Brain microvascular endothelial cell (primary cell): Measurements from ENCODE around the gene LRP1B.

Experiments used
- DNase-seq: peaks from one replicate; pipeline ENCODE4 v3.0.0-alpha.2; 2020
- H3K27ac ChIP-seq: fragments of 250-450 bp; sonication (Bioruptor Pico); 2 replicates; pipeline ENCODE4 v1.5.1; 2020; ENCODE audit warnings: mild to moderate bottlenecking, moderate library complexity
- H3K27me3 ChIP-seq: fragments of 250-450 bp; sonication (Bioruptor Pico); replicated peaks from 2 replicates; pipeline ENCODE4 v1.5.1; 2020; ENCODE audit warnings: mild to moderate bottlenecking
- H3K36me3 ChIP-seq: fragments of 250-450 bp; sonication (Bioruptor Pico); replicated peaks from 2 replicates; pipeline ENCODE4 v1.5.1; 2020; ENCODE audit warnings: mild to moderate bottlenecking
- H3K4me3 ChIP-seq: 2 replicates; pipeline ENCODE4 v1.5.1; 2011; ENCODE audit warnings: low read depth, mild to moderate bottlenecking, control low read depth, low read length, moderate library complexity
- CTCF ChIP-seq: IDR thresholded peaks from 2 replicates; pipeline ENCODE4 v1.5.1; 2011; ENCODE audit warnings: low read depth, mild to moderate bottlenecking, moderate library complexity, low read length, control low read depth, inconsistent platforms; ENCODE audit errors: missing control alignments
- in situ Hi-C: cut with HindIII; loops from 2 replicates; pipeline ENCODE4 v1.10.0; 2017; ENCODE audit warnings: low sequenced_read_pairs, low pct_ligation_motif_present

Gene LRP1B

GRCh38 chr2:141595316-141595920, 535.4 kb downstream of the LRP1B start:
- no peak for TF ChIP-seq CTCF
- H3K27me3 ChIP-seq, result no peaks in the 10 kb centered on the region
- in situ Hi-C loops, result no loop called here

GRCh38 chr2:141591787-141592186, 539.0 kb downstream of the LRP1B start:
- Histone ChIP-seq H3K4me3 (no peak overlapping the region), H3K27me3 (no peaks in the 10 kb centered on the region), H3K27ac (no peak overlapping the region), H3K36me3 (no peaks in the 10 kb centered on the region)
- no peak for DNase-seq
- no peak for TF ChIP-seq CTCF
- in situ Hi-C loops, result no loop called here

More at GRCh38 chr2:141595316-141595920, 535.4 kb downstream of the LRP1B start:
- Histone ChIP-seq H3K4me3 (no peak overlapping the region), H3K36me3 (no peaks in the 10 kb centered on the region), H3K27ac (no peak overlapping the region)
- no peak for DNase-seq

GRCh38 chr2:141590620-141591019, 540.2 kb downstream of the LRP1B start:
- DNase-seq, result no peak
- Histone ChIP-seq H3K36me3 (no peaks in the 10 kb centered on the region), H3K27me3 (no peaks in the 10 kb centered on the region), H3K27ac (no peak overlapping the region), H3K4me3 (no peak overlapping the region)
- in situ Hi-C loops, result no loop called here
- TF ChIP-seq CTCF, result no peak

GRCh38 chr2:141589314-141589713, 541.5 kb downstream of the LRP1B start:
- in situ Hi-C loops, result no loop called here
- no peak overlapping the region for H3K27ac ChIP-seq
- H3K36me3 ChIP-seq, result no peaks in the 10 kb centered on the region
- no peak overlapping the region for H3K4me3 ChIP-seq
- no peaks in the 10 kb centered on the region for H3K27me3 ChIP-seq
- no peak for TF ChIP-seq CTCF
- no peak for DNase-seq

- TF ChIP-seq CTCF, result no peak
- Histone ChIP-seq H3K4me3 (no peak overlapping the region), H3K27me3 (no peaks in the 10 kb centered on the region), H3K36me3 (no peaks in the 10 kb centered on the region), H3K27ac (no peak overlapping the region)
- in situ Hi-C loops, result no loop called here
- no peak for DNase-seq
Measured at GRCh38 chr2:141586985-141587384, 543.8 kb downstream of the LRP1B start.

GRCh38 chr2:141582213-141582612, 548.6 kb downstream of the LRP1B start:
- H3K4me3 ChIP-seq, result no peak overlapping the region
- H3K36me3 ChIP-seq, result no peaks in the 10 kb centered on the region
- no peaks in the 10 kb centered on the region for H3K27me3 ChIP-seq
- in situ Hi-C loops, result no loop called here
- no peak for TF ChIP-seq CTCF
- no peak overlapping the region for H3K27ac ChIP-seq
- no peak for DNase-seq
